ENCODE measurements around the gene GALNT18.

GALNT18 gene

GRCh38 chr11:11600288-11600687 is 21.5 kb downstream of the GALNT18 start:
- CTCF ChIA-PET, result interaction anchor here (0.6 kb wide), 2 partner anchors 8 to 38 kb away, joined by 3 to 9 read pairs; no protein-coding TSS in a partner anchor
- POLR2A ChIA-PET, result no interaction called here
- H3K9me3 ChIP-seq (ENCODE audit: control insufficient read depth, insufficient read depth, low read depth, low read length), result no peaks in the 10 kb centered on the region

GRCh38 chr11:11598243-11598642 is 23.6 kb downstream of the GALNT18 start:
- Histone ChIP-seq H3K9me3 (ENCODE audit: control insufficient read depth, insufficient read depth, low read depth, low read length) (no peaks in the 10 kb centered on the region), H3K4me1 (ENCODE audit: control insufficient read depth, insufficient read depth, low read length) (no peaks in the 10 kb centered on the region), H3K4me3 (ENCODE audit: low read depth, low read length) (no peak overlapping the region), H3K27ac (ENCODE audit: extremely low read depth, low read depth, low read length) (no peak overlapping the region), H3K36me3 (ENCODE audit: control insufficient read depth in 2 of 2, insufficient read depth in 1 of 2, low read length in 2 of 2) (no peaks in the 10 kb centered on the region)
- ChIA-PET POLR2A (no interaction called here), CTCF (no interaction called here)
- TF ChIP-seq ZNF639 (tag by site-specific recombination; IDR thresholded peaks at IDR 0.05) (no peak), ZNF549 (tag by site-specific recombination; IDR thresholded peaks at IDR 0.05) (no peak), ZBTB20 (tag by site-specific recombination; IDR thresholded peaks at IDR 0.05) (no peak), BCL11A (tag by site-specific recombination; IDR thresholded peaks at IDR 0.05; ENCODE audit: low read depth) (no peak), TCF7L2 (IDR thresholded peaks at IDR 0.05; ENCODE audit: borderline replicate concordance, low read depth, low read length) (no peak)

More at GRCh38 chr11:11600288-11600687, 21.5 kb downstream of the GALNT18 start:
- TF ChIP-seq SETDB1 (IDR thresholded peaks at IDR 0.05; ENCODE audit: insufficient read length, low read length) (peak; percentile 25), RBAK (tag by site-specific recombination; IDR thresholded peaks at IDR 0.05) (no peak)
- no peaks in the 10 kb centered on the region for H3K4me1 ChIP-seq (ENCODE audit: control insufficient read depth, insufficient read depth, low read length)
- H3K36me3 ChIP-seq (ENCODE audit: control insufficient read depth in 2 of 2, insufficient read depth in 1 of 2, low read length in 2 of 2), result no peaks in the 10 kb centered on the region
- no peak overlapping the region for H3K4me3 ChIP-seq (ENCODE audit: low read depth, low read length)
- no peak overlapping the region for H3K27ac ChIP-seq (ENCODE audit: extremely low read depth, low read depth, low read length)

GRCh38 chr11:11594162-11594561 is 27.6 kb downstream of the GALNT18 start:
- H3K36me3 ChIP-seq (ENCODE audit: control insufficient read depth in 2 of 2, insufficient read depth in 1 of 2, low read length in 2 of 2), result no peaks in the 10 kb centered on the region
- ChIA-PET CTCF (no interaction called here), POLR2A (no interaction called here)
- H3K4me3 ChIP-seq (ENCODE audit: low read depth, low read length), result no peak overlapping the region
- no peaks in the 10 kb centered on the region for H3K4me1 ChIP-seq (ENCODE audit: control insufficient read depth, insufficient read depth, low read length)
- H3K9me3 ChIP-seq (ENCODE audit: control insufficient read depth, insufficient read depth, low read depth, low read length), result no peaks in the 10 kb centered on the region
- no peak overlapping the region for H3K27ac ChIP-seq (ENCODE audit: extremely low read depth, low read depth, low read length)
- TF ChIP-seq ZNF548 (tag by site-specific recombination; IDR thresholded peaks at IDR 0.05) (no peak), HOXA7 (CRISPR knock-in tag; IDR thresholded peaks at IDR 0.05; ENCODE audit: borderline replicate concordance) (no peak), ZNF791 (tag by site-specific recombination; IDR thresholded peaks at IDR 0.05) (no peak), ZNF426 (tag by site-specific recombination; IDR thresholded peaks at IDR 0.05) (no peak), ZNF274 (IDR thresholded peaks at IDR 0.05; ENCODE audit: low read length) (no peak), ZNF274 (tag by site-specific recombination; IDR thresholded peaks at IDR 0.05; ENCODE audit: borderline replicate concordance) (no peak), ZNF510 (tag by site-specific recombination; IDR thresholded peaks at IDR 0.05; ENCODE audit: insufficient replicate concordance) (no peak), ZNF473 (tag by site-specific recombination; IDR thresholded peaks at IDR 0.05) (no peak), GLI2 (tag by site-specific recombination; IDR thresholded peaks at IDR 0.05; ENCODE audit: borderline replicate concordance, low read depth) (no peak), REPIN1 (tag by site-specific recombination; IDR thresholded peaks at IDR 0.05; ENCODE audit: low read depth) (no peak), ZNF302 (tag by site-specific recombination; IDR thresholded peaks at IDR 0.05; ENCODE audit: low read depth) (no peak), ZNF211 (tag by site-specific recombination; IDR thresholded peaks at IDR 0.05; ENCODE audit: low read depth) (no peak), GLIS2 (tag by site-specific recombination; IDR thresholded peaks at IDR 0.05) (no peak), ZSCAN5A (tag by site-specific recombination; IDR thresholded peaks at IDR 0.05) (no peak), ZNF311 (tag by site-specific recombination; IDR thresholded peaks at IDR 0.05; ENCODE audit: borderline replicate concordance) (no peak), ZNF416 (tag by site-specific recombination; IDR thresholded peaks at IDR 0.05) (no peak), SP3 (tag by site-specific recombination; IDR thresholded peaks at IDR 0.05) (no peak), ZNF280C (tag by site-specific recombination; IDR thresholded peaks at IDR 0.05) (no peak), ZNF175 (tag by site-specific recombination; IDR thresholded peaks at IDR 0.05) (no peak), ZFP41 (tag by site-specific recombination; IDR thresholded peaks at IDR 0.05; ENCODE audit: borderline replicate concordance) (no peak)
